ENCODE measurements around the gene IGF2. TPM values are rescaled to one million over a fixed set of nuclear protein-coding genes. Genes with fewer than 3 reads are reported as not detected.

Gene IGF2
- total RNA-seq, 2 experiments from 2014 or later = 0.07 to 0.08 TPM

- no peaks in the 10 kb centered on the region for H3K9me3 Mint-ChIP-seq
- POLR2A ChIA-PET = no interaction called here
- no peaks in the 10 kb centered on the region for H3K36me3 Mint-ChIP-seq (ENCODE audit: low read depth)
- H3K27me3 Mint-ChIP-seq = peaks cover 45% of the 10 kb centered on the region
- H3K4me1 Mint-ChIP-seq = peaks cover 2% of the 10 kb centered on the region
- DNase-seq = no peak
- no peak overlapping the region for H3K27ac Mint-ChIP-seq
- no peak overlapping the region for H3K4me3 Mint-ChIP-seq
- CTCF ChIA-PET = interaction anchor here (1.2 to 2.6 kb wide), 2 partner anchors 15 to 31 kb away, joined by 3 to 12 read pairs; no protein-coding TSS in a partner anchor
Measured at GRCh38 chr11:2135648-2136201, 3.5 kb downstream of the IGF2 start.

GRCh38 chr11:2135018-2135569, 4.1 kb downstream of the IGF2 start:
- no peak overlapping the region for H3K4me3 Mint-ChIP-seq
- no peak for DNase-seq
- H3K9me3 Mint-ChIP-seq = no peaks in the 10 kb centered on the region
- no peaks in the 10 kb centered on the region for H3K36me3 Mint-ChIP-seq (ENCODE audit: low read depth)
- ChIA-PET POLR2A (no interaction called here), CTCF (interaction anchor here (1.2 to 2.6 kb wide), 2 partner anchors 16 to 30 kb away, joined by 3 to 12 read pairs; no protein-coding TSS in a partner anchor)
- H3K27ac Mint-ChIP-seq = no peak overlapping the region
- peaks cover 2% of the 10 kb centered on the region for H3K4me1 Mint-ChIP-seq
- peaks cover 44% of the 10 kb centered on the region for H3K27me3 Mint-ChIP-seq

GRCh38 chr11:2134022-2135010, 4.9 kb downstream of the IGF2 start:
- POLR2A ChIA-PET = no interaction called here
- CTCF ChIA-PET = interaction anchor here (0.7 to 2.6 kb wide), 4 partner anchors 9 to 97 kb away, joined by 3 to 12 read pairs (median 4); no protein-coding TSS in a partner anchor
- no peaks in the 10 kb centered on the region for H3K36me3 Mint-ChIP-seq (ENCODE audit: low read depth)
- H3K27me3 Mint-ChIP-seq = peaks cover 42% of the 10 kb centered on the region
- H3K27ac Mint-ChIP-seq = no peak overlapping the region
- no peak overlapping the region for H3K4me3 Mint-ChIP-seq
- no peak for DNase-seq
- no peaks in the 10 kb centered on the region for H3K9me3 Mint-ChIP-seq
- H3K4me1 Mint-ChIP-seq = peaks cover 2% of the 10 kb centered on the region

GRCh38 chr11:2133241-2134021, 5.8 kb downstream of the IGF2 start:
- H3K4me1 Mint-ChIP-seq = peaks cover 2% of the 10 kb centered on the region
- POLR2A ChIA-PET = no interaction called here
- DNase-seq = no peak
- no peaks in the 10 kb centered on the region for H3K9me3 Mint-ChIP-seq
- H3K27ac Mint-ChIP-seq = no peak overlapping the region
- H3K4me3 Mint-ChIP-seq = no peak overlapping the region
- no peaks in the 10 kb centered on the region for H3K36me3 Mint-ChIP-seq (ENCODE audit: low read depth)
- CTCF ChIA-PET = interaction anchor here (0.7 to 1.4 kb wide), 3 partner anchors 10 to 96 kb away, joined by 3 to 5 read pairs (median 4); no protein-coding TSS in a partner anchor
- H3K27me3 Mint-ChIP-seq = peaks cover 39% of the 10 kb centered on the region

GRCh38 chr11:2132874-2133240, 6.3 kb downstream of the IGF2 start:
- H3K9me3 Mint-ChIP-seq = no peaks in the 10 kb centered on the region
- no peaks in the 10 kb centered on the region for H3K36me3 Mint-ChIP-seq (ENCODE audit: low read depth)
- peaks cover 38% of the 10 kb centered on the region for H3K27me3 Mint-ChIP-seq
- H3K27ac Mint-ChIP-seq = no peak overlapping the region
- no peak overlapping the region for H3K4me3 Mint-ChIP-seq
- H3K4me1 Mint-ChIP-seq = no peaks in the 10 kb centered on the region
- POLR2A ChIA-PET = no interaction called here
- DNase-seq = no peak
- CTCF ChIA-PET = interaction anchor here (1.2 to 1.4 kb wide), 2 partner anchors 18 to 96 kb away, joined by 4 to 5 read pairs; no protein-coding TSS in a partner anchor

- H3K4me1 Mint-ChIP-seq = no peaks in the 10 kb centered on the region
- H3K27ac Mint-ChIP-seq = no peak overlapping the region
- H3K9me3 Mint-ChIP-seq = no peaks in the 10 kb centered on the region
- ChIA-PET POLR2A (no interaction called here), CTCF (no interaction called here)
- H3K27me3 Mint-ChIP-seq = peaks cover 32% of the 10 kb centered on the region
- no peak for DNase-seq
- no peaks in the 10 kb centered on the region for H3K36me3 Mint-ChIP-seq (ENCODE audit: low read depth)
- H3K4me3 Mint-ChIP-seq = no peak overlapping the region
Measured at GRCh38 chr11:2132246-2132645, 6.9 kb downstream of the IGF2 start.

- POLR2A ChIA-PET = no interaction called here
- DNase-seq = no peak
- H3K36me3 Mint-ChIP-seq (ENCODE audit: low read depth) = no peaks in the 10 kb centered on the region
Measured at GRCh38 chr11:2131371-2132236, 7.6 kb downstream of the IGF2 start.

GRCh38 chr11:2130881-2131352, 8.3 kb downstream of the IGF2 start:
- Mint-ChIP-seq H3K27ac (no peak overlapping the region), H3K9me3 (no peaks in the 10 kb centered on the region), H3K36me3 (ENCODE audit: low read depth) (no peaks in the 10 kb centered on the region), H3K4me1 (no peaks in the 10 kb centered on the region), H3K4me3 (no peak overlapping the region), H3K27me3 (peaks cover 21% of the 10 kb centered on the region)
- ChIA-PET CTCF (no interaction called here), POLR2A (no interaction called here)
- DNase-seq = no peak

More at GRCh38 chr11:2131371-2132236, 7.6 kb downstream of the IGF2 start:
- no peaks in the 10 kb centered on the region for H3K9me3 Mint-ChIP-seq
- H3K4me1 Mint-ChIP-seq = no peaks in the 10 kb centered on the region
- CTCF ChIA-PET = no interaction called here
- no peak overlapping the region for H3K4me3 Mint-ChIP-seq
- no peak overlapping the region for H3K27ac Mint-ChIP-seq
- H3K27me3 Mint-ChIP-seq = peaks cover 28% of the 10 kb centered on the region

GRCh38 chr11:2129699-2130366, 9.4 kb downstream of the IGF2 start:
- Mint-ChIP-seq H3K27me3 (peaks cover 15% of the 10 kb centered on the region), H3K36me3 (ENCODE audit: low read depth) (no peaks in the 10 kb centered on the region), H3K9me3 (no peaks in the 10 kb centered on the region), H3K4me1 (no peaks in the 10 kb centered on the region), H3K4me3 (no peak overlapping the region), H3K27ac (no peak overlapping the region)
- ChIA-PET POLR2A (no interaction called here), CTCF (interaction anchor here (2.8 kb wide), 1 partner anchor 22 kb away, joined by 9 read pairs; no protein-coding TSS in a partner anchor)
- DNase-seq = no peak

- no peaks in the 10 kb centered on the region for H3K36me3 Mint-ChIP-seq (ENCODE audit: low read depth)
- H3K27me3 Mint-ChIP-seq = peaks cover 15% of the 10 kb centered on the region
- DNase-seq = no peak
- CTCF ChIA-PET = interaction anchor here (2.8 kb wide), 1 partner anchor 23 kb away, joined by 9 read pairs; no protein-coding TSS in a partner anchor
- POLR2A ChIA-PET = no interaction called here
- H3K4me3 Mint-ChIP-seq = no peak overlapping the region
- no peaks in the 10 kb centered on the region for H3K9me3 Mint-ChIP-seq
- no peaks in the 10 kb centered on the region for H3K4me1 Mint-ChIP-seq
- H3K27ac Mint-ChIP-seq = no peak overlapping the region
Measured at GRCh38 chr11:2129308-2129698, 9.9 kb downstream of the IGF2 start.

- H3K4me1 Mint-ChIP-seq = no peaks in the 10 kb centered on the region
- H3K36me3 Mint-ChIP-seq (ENCODE audit: low read depth) = no peaks in the 10 kb centered on the region
- H3K9me3 Mint-ChIP-seq = no peaks in the 10 kb centered on the region
- H3K27ac Mint-ChIP-seq = no peak overlapping the region
- CTCF ChIA-PET = interaction anchor here (2.8 kb wide), 1 partner anchor 23 kb away, joined by 9 read pairs; no protein-coding TSS in a partner anchor
- no peak overlapping the region for H3K4me3 Mint-ChIP-seq
- H3K27me3 Mint-ChIP-seq = peaks cover 15% of the 10 kb centered on the region
- POLR2A ChIA-PET = no interaction called here
- no peak for DNase-seq
Measured at GRCh38 chr11:2128511-2129307, 10.5 kb downstream of the IGF2 start.
